Suppressor macrophage treated with lipopolysaccharide for 1 hour (primary cell): ENCODE measurements around the gene SLC43A2.
"Not testable (repeated sequence)": the region's sequence is repeated elsewhere in the genome, so short reads cannot be mapped to it uniquely, and the experiment has no call there.

Experiments
- DNase-seq, 3 donors: peaks; one replicate each; pipeline ENCODE4 v3.0.0-alpha.2; 2020 to 2022

The SLC43A2 gene

DNA sequence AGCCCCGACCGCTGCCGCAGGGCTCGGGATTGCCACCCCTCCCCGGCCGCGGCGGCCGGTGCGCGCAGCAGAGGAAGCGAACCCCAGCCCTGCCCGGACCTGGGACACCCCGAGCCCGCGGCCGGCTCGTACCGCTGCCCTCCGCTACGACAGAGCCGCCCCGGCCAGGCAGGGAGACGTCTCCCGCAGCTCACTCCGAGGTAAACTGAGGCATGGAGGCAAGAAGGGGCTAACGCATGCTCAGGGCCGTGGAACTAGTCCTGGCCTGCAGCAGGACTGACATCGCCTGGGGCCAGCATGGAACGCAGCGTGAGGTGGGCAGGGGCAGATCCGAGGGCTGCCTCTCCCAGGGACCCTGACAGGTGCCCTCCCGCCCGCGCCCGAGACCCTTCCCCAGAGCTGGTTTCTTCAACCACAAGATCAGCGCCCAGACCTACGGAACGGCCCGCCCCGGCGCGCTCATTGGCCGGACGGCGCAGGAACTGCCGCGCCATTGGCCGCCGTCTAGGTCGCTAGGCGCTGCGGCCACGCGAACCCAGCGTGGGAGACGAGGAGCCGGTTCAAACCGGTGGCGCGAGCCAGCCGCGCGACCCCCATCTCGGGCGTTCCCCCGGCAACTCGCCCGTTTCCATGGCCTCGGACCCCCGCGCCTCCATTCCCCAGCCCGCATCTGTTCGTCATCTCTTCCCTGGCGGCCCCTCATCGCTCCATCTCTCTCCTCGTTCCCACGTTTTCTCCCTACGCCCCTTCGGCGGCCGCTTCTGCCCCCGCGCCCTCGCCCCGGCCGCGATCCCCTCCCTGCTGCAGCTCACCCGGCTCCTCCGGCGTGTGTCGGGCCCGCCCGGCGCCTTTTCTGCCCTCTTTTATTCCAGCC lies at the start of gene SLC43A2:
SLC43A2 (minus strand) TSS at position 853 of the 874 bp plus-strand sequence. CDS start 960 bp downstream, outside the sequence.
- peak; percentile 89 to 95 (median 93) for DNase-seq

GRCh38 chr17:1676401-1676800 lies 47.8 kb upstream of the SLC43A2 start:
- no peak for DNase-seq

DNA sequence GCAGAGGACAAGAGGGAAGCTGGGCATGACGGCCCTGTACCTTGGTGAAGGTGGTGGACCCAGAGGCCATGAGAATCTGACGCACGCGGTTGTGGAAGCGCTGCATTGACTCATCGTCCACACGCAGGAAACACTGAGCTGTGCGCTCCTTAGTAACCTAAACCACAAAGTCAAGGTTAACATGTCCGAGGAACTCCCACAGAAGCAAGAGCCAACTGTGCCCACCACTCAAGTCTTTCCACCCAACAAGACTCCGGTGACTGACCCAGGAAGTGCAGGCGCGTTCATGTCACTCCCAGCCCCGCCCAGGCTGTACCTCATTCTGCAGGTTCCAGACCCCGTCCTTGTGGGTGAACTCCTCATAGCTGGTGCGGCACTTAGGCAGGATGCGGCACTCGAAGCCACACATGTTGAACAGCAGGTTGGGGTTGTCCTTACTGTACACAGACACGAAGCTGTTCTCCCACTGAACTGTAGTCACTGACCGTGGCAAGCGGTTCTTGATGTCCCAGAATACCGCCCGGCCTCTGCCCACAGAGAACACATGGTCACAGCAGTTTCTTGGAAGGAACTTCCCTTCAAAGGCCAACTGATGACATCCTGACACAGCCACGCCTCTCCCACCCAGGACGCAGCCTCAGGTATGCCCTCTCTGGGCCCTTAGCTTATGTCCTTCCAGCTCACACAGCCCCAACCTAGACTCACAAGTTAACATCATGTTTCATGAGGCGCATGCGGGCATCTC lies 44.6 kb upstream of the SLC43A2 start:
- peak in 1 of 3 donors; percentile 13 for DNase-seq

- DNase-seq = not testable (repeated sequence)
Observed at GRCh38 chr17:1663934-1664333, 35.3 kb upstream of the SLC43A2 start.

GRCh38 chr17:1661045-1661444 lies 32.4 kb upstream of the SLC43A2 start:
- no peak for DNase-seq

DNA sequence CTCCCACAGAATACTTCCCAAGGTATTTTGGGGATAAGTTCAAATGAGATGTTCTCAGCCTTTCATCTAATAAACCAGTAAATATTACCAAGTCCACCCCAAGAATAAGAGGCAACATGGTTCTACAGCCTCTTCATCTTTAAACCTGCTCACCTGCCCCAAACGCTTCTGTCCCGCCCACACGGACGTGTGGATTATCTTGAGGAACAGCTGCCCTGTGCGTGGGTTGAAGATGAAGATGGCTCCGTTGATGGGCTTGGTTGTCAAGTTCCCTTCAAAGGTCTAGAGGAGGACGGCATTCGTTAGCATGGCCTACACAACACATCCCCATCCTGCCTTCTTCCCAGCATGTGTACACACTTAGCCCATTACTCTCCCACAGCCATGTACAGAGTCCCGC lies 29.5 kb upstream of the SLC43A2 start:
- no peak for DNase-seq

- no peak for DNase-seq
Observed at GRCh38 chr17:1653735-1654134, 25.1 kb upstream of the SLC43A2 start.

DNA sequence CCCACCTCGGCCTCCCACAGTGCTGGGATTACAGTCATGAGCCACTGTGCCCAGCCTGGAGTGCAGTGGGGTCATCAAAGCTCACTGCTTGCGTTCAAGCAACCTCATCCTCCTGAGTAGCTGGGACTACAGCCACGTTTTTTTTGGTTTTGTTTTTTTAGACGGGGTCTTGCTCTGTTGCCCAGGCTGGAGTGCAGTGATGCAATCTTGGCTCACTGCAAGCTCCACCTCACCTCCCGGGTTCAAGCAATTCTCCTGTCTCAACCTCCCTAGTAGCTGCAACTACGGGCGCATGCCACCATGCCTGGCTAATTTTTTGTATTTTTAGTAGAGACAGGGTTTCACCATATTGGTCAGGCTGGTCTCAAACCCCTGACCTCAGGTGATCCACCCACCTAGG lies 24.2 kb upstream of the SLC43A2 start:
- not testable (repeated sequence) for DNase-seq

GRCh38 chr17:1651559-1651844 lies 22.9 kb upstream of the SLC43A2 start:
- DNase-seq = no peak

- DNase-seq = no peak
Observed at GRCh38 chr17:1650731-1651558, 22.3 kb upstream of the SLC43A2 start.

- peak; percentile 63 to 85 (median 70) for DNase-seq
Observed at GRCh38 chr17:1649844-1650501, 21.3 kb upstream of the SLC43A2 start, which contains the start of gene RILP. TSS of gene RILP (minus strand) at chr17:1649866. CDS start at chr17:1649804, 62 bp downstream.

GRCh38 chr17:1648963-1649843 lies 20.6 kb upstream of the SLC43A2 start:
- peak; percentile 98 to 99 (median 99) for DNase-seq

DNA sequence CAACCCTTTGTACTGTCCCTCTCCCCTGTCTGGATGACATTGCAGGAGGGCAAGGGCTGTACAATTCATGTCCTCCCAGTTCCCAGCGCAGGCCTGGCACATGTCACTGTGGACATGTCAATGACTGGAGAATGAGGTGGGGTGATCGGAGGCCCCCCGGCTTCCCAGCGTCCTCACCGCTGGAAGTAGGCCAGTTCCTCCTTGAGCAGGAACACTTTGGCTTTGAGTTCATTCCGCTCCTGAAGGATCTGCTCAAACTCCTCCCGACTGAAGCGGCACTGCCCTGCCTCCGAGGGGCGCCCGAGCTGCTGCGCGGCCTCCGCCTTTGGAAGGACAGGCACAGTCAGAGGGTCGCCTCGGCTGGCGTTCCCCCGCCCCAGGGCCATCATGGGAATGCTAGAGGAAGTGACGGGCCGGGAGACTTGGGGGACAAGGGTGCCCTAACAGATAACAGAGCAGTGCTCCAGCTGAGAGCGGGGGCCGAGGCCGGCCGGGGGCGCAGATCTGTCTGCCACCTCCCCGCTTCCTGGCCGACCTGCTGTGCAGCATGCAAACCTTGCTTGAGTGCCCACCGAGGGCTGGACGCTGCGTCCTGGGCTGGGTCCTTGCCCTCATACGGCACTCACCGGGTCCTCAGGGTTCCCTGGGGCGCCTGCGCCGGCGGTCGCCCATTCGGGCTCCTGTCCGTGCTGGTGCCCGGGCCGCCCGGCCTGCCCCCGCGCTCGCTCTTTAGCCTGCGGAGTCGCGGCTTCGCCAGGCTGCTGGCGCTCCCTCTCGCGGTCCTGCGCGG lies 19.7 kb upstream of the SLC43A2 start:
- peak in 2 of 3 donors; percentile 49 to 67 for DNase-seq

- DNase-seq = no peak
Observed at GRCh38 chr17:1647802-1648171, 19.2 kb upstream of the SLC43A2 start.

DNA sequence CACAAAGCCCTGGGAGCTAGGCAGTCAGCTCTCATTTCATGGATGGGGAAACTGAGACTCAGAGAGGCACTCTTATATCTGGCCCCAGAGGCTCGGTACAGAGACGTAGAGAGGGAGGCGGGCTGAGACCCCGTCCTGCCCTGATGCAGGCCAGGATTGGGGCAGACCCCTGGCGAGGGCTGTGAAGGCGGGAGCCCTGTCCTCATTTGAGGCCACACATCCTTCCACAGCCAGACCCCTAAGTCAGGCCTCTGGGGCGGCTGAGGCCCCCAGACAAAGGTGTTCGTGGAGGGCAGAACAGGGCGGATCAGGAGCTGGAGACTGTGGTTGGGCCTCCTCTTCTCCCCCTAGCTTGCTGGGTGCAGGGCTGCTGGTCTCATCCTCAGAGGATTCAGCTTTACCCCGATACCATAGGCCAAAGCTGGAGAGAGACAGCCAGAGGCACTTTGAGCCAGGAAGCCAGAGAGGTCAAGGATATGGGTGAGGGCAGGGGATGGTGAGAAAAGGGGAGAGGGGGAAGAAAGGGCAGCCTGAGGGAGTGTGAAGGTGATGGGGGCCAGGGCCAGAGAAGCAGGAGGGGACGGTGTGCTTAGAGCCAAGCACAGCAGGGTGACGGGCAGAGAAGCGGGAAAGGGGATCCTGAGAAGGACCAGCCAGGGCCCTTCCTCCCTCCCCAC lies 17.7 kb upstream of the SLC43A2 start:
- DNase-seq = no peak

- DNase-seq = peak; percentile 79 to 93 (median 90)
Observed at GRCh38 chr17:1645207-1646171, 16.9 kb upstream of the SLC43A2 start, which contains the start of gene SCARF1. TSS of gene SCARF1 (minus strand) at chr17:1645732. CDS start at chr17:1645697, 35 bp downstream.

DNA sequence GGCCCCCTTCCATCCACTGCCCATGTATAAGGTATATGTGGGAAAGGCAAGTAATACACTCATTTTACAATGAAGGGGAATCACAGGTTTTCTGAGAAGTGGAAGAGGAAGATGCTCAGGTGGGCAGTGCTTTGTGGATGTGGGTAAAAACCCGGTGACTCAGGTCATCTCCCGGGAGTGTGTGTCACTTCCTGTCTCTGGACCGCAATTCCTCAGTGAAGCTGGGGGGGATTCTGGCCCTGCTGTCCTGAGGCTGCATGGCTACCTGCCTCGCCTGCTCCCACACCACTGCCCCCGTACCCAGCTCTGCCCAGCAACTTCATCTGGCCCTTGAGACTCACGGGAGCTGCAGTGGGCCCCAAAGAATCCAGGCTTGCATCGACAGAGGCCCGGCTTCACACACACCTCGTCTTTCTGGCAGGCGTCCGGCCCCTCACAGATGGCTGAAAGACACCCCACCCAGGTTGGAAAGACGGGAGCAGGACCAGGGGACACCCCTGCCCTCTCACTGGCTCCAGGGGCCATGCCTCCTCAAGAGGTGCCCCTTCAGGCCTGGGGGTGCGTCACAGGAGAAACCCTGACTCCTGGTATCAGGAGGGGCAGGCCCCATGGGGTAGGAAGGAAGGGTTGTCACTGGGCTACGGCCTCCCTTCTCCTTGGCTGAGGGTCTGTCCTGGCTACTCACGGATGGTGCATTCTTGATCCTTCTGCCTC lies 16.0 kb upstream of the SLC43A2 start:
- peak; percentile 86 to 94 (median 90) for DNase-seq

DNA sequence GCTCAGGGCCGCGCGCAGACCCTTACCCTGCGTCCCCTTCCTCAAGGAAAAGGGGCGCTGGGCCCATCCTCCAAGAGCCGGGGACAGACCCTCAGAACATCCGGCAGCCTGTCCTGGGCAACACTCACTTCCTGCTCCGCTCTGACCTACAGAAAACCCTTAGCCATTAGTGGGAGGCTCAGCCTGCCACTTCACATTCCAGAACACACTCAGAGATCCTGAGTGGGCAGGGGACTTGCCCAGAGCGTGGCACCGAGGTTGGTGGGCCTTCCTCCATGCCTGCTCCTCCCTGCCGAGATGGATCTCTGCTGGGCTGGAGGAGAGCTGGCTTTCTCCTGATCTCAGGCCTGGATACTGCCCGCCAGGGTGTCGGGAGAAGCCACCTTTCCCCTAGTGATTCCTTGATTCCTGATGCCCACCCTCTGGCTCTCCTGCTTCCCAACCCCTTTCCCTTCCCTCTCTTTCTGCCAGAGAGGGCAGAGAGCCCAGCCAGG lies 15.4 kb upstream of the SLC43A2 start:
- peak; percentile 82 to 85 (median 84) for DNase-seq
